AG04450 (cell line): Measurements from ENCODE around the gene PES1. TPM values are rescaled to one million over a fixed set of nuclear protein-coding genes. Genes with fewer than 3 reads are reported as not detected.
"Not testable (repeated sequence)": the region's sequence is repeated elsewhere in the genome, so short reads cannot be mapped to it uniquely, and the experiment has no call there.

Source experiments
- CTCF ChIA-PET: fragments of 300-600, 350-600 bp; formaldehyde crosslinking; extraction: SDS; loops from one replicate; lab custom pipeline; 2022; ENCODE audit warnings: antibody characterized with exemption, inconsistent platforms; lab: Charles Lee
- POLR2A ChIA-PET: fragments of 350-600 bp; formaldehyde crosslinking; extraction: SDS; loops from one replicate; lab custom pipeline; 2021; ENCODE audit warnings: antibody characterized with exemption, inconsistent platforms; lab: Yijun Ruan, JAX
- DNase-seq: peaks from one replicate; pipeline ENCODE4 v3.0.0-alpha.2; 2011; ENCODE audit warnings: low read depth, low spot score
- H3K27ac ChIP-seq: one replicate; pipeline ENCODE4 v1.5.1; 2012; ENCODE audit warnings: low read depth, low read length, control low read depth
- H3K27me3 ChIP-seq: one replicate; pipeline ENCODE4 v1.6.0; 2012; ENCODE audit warnings: low read length; ENCODE audit not compliant: control insufficient read depth, insufficient read depth
- H3K4me3 ChIP-seq: 2 replicates; pipeline ENCODE4 v1.5.1; 2011; ENCODE audit warnings: mild to moderate bottlenecking, low read depth, low read length, control low read depth
- H3K9me3 ChIP-seq: 2 replicates; pipeline ENCODE4 v1.5.1; 2012; ENCODE audit warnings: low read length; ENCODE audit not compliant: control insufficient read depth, insufficient read depth
- CTCF ChIP-seq: IDR thresholded peaks from 2 replicates; pipeline ENCODE4 v1.5.1; 2011; ENCODE audit warnings: low read depth, low read length, control low read depth, inconsistent platforms
- polyA plus RNA-seq: library from polyadenylated mRNA; depleted of rRNA; stranded (reverse); fragments of >200 nt; gene quantifications from 2 replicates; pipeline ENCODE4 v1.2.3, GENCODE V29; 2011

The PES1 gene
- polyA plus RNA-seq, 1 experiment = 70.2 TPM

- DNase-seq = no peak
- Histone ChIP-seq H3K4me3 (no peak overlapping the region), H3K9me3 (no peaks in the 10 kb centered on the region; the same call in 1 of the 2 replicates), H3K27ac (no peak overlapping the region), H3K27me3 (peaks cover 30% of the 10 kb centered on the region)
- TF ChIP-seq CTCF = no peak
- POLR2A ChIA-PET = no interaction called here
- CTCF ChIA-PET = interaction anchor here (0.9 kb wide), 1 partner anchor 57 kb away, joined by 3 read pairs; no protein-coding TSS in a partner anchor
Measured at GRCh38 chr22:30541961-30542810, 49.5 kb downstream of the PES1 start.

GRCh38 chr22:30541511-30541910 lies 50.2 kb downstream of the PES1 start:
- not testable (repeated sequence) for H3K27ac ChIP-seq, DNase-seq, H3K4me3 ChIP-seq, H3K9me3 ChIP-seq
- CTCF ChIA-PET = interaction anchor here (0.9 kb wide), 1 partner anchor 56 kb away, joined by 3 read pairs; no protein-coding TSS in a partner anchor
- peaks cover 25% of the 10 kb centered on the region for H3K27me3 ChIP-seq
- POLR2A ChIA-PET = interaction anchor here (0.6 kb wide), 1 partner anchor 117 kb away, joined by 3 read pairs; no protein-coding TSS in a partner anchor

GRCh38 chr22:30539368-30539767 lies 52.3 kb downstream of the PES1 start:
- Histone ChIP-seq H3K9me3 (no peaks in the 10 kb centered on the region; the same call in 1 of the 2 replicates), H3K27ac (no peak overlapping the region), H3K27me3 (peaks cover 25% of the 10 kb centered on the region), H3K4me3 (no peak overlapping the region)
- DNase-seq = no peak
- TF ChIP-seq CTCF = no peak
- ChIA-PET POLR2A (no interaction called here), CTCF (no interaction called here)

- DNase-seq = no peak
- H3K9me3 ChIP-seq = no peaks in the 10 kb centered on the region
- no peak overlapping the region for H3K27ac ChIP-seq
- CTCF ChIA-PET = no interaction called here
- no peak overlapping the region for H3K4me3 ChIP-seq
- peaks cover 15% of the 10 kb centered on the region for H3K27me3 ChIP-seq
- POLR2A ChIA-PET = no interaction called here
- TF ChIP-seq CTCF = no peak
Measured at GRCh38 chr22:30538280-30538679, 53.4 kb downstream of the PES1 start.

- no peak for DNase-seq
- H3K27me3 ChIP-seq = peaks cover 10% of the 10 kb centered on the region
- CTCF ChIA-PET = no interaction called here
- H3K27ac ChIP-seq = no peak overlapping the region
- H3K9me3 ChIP-seq = no peaks in the 10 kb centered on the region; the same call in 1 of the 2 replicates
- H3K4me3 ChIP-seq = no peak overlapping the region
- no peak for TF ChIP-seq CTCF
- POLR2A ChIA-PET = no interaction called here
Measured at GRCh38 chr22:30537083-30537731, 54.5 kb downstream of the PES1 start.
